ENCODE data around the gene ZBTB7B. TPM values are rescaled to one million over a fixed set of nuclear protein-coding genes. Genes with fewer than 3 reads are reported as not detected.
A peak's percentile ranks its signal among the peaks of the same experiment; 100 is the strongest.

ZBTB7B gene
- total and polyA plus RNA-seq, 9 of the 15 experiments (the other 6 are each of a cell fraction or from before 2014, with no cell fraction given), result 0.04 to 46.5 (median 15.2) TPM

GRCh38 chr1:155004352-155005075 lies 1.9 kb downstream of the ZBTB7B start (continued):
- TF ChIP-seq PHF20 (IDR thresholded peaks at IDR 0.05; ENCODE audit: partially characterized antibody) (no peak), FOXJ2 (tag; IDR thresholded peaks at IDR 0.05) (no peak), ARID1B (IDR thresholded peaks at IDR 0.05) (peak; percentile 64; the same call in 1 of the 2 replicates), ZNF584 (CRISPR knock-in tag; IDR thresholded peaks at IDR 0.05; ENCODE audit: low read depth) (no peak), SMARCE1 (IDR thresholded peaks at IDR 0.05) (peak; percentile 54; the same call in 1 of the 2 replicates), PTBP1 (IDR thresholded peaks at IDR 0.05; ENCODE audit: low read depth, low read length) (no peak)
- TF ChIP-seq, protein P1, sequence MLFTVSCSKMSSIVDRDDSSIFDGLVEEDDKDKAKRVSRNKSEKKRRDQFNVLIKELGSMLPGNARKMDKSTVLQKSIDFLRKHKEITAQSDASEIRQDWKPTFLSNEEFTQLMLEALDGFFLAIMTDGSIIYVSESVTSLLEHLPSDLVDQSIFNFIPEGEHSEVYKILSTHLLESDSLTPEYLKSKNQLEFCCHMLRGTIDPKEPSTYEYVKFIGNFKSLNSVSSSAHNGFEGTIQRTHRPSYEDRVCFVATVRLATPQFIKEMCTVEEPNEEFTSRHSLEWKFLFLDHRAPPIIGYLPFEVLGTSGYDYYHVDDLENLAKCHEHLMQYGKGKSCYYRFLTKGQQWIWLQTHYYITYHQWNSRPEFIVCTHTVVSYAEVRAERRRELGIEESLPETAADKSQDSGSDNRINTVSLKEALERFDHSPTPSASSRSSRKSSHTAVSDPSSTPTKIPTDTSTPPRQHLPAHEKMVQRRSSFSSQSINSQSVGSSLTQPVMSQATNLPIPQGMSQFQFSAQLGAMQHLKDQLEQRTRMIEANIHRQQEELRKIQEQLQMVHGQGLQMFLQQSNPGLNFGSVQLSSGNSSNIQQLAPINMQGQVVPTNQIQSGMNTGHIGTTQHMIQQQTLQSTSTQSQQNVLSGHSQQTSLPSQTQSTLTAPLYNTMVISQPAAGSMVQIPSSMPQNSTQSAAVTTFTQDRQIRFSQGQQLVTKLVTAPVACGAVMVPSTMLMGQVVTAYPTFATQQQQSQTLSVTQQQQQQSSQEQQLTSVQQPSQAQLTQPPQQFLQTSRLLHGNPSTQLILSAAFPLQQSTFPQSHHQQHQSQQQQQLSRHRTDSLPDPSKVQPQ (CRISPR knock-in tag; IDR thresholded peaks at IDR 0.05; ENCODE audit: borderline replicate concordance), result no peak
- TF ChIP-seq, protein P2, sequence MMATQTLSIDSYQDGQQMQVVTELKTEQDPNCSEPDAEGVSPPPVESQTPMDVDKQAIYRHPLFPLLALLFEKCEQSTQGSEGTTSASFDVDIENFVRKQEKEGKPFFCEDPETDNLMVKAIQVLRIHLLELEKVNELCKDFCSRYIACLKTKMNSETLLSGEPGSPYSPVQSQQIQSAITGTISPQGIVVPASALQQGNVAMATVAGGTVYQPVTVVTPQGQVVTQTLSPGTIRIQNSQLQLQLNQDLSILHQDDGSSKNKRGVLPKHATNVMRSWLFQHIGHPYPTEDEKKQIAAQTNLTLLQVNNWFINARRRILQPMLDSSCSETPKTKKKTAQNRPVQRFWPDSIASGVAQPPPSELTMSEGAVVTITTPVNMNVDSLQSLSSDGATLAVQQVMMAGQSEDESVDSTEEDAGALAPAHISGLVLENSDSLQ (IDR thresholded peaks at IDR 0.05), result peak; percentile 32; the same call in 1 of the 2 replicates
- TF ChIP-seq, protein P3, sequence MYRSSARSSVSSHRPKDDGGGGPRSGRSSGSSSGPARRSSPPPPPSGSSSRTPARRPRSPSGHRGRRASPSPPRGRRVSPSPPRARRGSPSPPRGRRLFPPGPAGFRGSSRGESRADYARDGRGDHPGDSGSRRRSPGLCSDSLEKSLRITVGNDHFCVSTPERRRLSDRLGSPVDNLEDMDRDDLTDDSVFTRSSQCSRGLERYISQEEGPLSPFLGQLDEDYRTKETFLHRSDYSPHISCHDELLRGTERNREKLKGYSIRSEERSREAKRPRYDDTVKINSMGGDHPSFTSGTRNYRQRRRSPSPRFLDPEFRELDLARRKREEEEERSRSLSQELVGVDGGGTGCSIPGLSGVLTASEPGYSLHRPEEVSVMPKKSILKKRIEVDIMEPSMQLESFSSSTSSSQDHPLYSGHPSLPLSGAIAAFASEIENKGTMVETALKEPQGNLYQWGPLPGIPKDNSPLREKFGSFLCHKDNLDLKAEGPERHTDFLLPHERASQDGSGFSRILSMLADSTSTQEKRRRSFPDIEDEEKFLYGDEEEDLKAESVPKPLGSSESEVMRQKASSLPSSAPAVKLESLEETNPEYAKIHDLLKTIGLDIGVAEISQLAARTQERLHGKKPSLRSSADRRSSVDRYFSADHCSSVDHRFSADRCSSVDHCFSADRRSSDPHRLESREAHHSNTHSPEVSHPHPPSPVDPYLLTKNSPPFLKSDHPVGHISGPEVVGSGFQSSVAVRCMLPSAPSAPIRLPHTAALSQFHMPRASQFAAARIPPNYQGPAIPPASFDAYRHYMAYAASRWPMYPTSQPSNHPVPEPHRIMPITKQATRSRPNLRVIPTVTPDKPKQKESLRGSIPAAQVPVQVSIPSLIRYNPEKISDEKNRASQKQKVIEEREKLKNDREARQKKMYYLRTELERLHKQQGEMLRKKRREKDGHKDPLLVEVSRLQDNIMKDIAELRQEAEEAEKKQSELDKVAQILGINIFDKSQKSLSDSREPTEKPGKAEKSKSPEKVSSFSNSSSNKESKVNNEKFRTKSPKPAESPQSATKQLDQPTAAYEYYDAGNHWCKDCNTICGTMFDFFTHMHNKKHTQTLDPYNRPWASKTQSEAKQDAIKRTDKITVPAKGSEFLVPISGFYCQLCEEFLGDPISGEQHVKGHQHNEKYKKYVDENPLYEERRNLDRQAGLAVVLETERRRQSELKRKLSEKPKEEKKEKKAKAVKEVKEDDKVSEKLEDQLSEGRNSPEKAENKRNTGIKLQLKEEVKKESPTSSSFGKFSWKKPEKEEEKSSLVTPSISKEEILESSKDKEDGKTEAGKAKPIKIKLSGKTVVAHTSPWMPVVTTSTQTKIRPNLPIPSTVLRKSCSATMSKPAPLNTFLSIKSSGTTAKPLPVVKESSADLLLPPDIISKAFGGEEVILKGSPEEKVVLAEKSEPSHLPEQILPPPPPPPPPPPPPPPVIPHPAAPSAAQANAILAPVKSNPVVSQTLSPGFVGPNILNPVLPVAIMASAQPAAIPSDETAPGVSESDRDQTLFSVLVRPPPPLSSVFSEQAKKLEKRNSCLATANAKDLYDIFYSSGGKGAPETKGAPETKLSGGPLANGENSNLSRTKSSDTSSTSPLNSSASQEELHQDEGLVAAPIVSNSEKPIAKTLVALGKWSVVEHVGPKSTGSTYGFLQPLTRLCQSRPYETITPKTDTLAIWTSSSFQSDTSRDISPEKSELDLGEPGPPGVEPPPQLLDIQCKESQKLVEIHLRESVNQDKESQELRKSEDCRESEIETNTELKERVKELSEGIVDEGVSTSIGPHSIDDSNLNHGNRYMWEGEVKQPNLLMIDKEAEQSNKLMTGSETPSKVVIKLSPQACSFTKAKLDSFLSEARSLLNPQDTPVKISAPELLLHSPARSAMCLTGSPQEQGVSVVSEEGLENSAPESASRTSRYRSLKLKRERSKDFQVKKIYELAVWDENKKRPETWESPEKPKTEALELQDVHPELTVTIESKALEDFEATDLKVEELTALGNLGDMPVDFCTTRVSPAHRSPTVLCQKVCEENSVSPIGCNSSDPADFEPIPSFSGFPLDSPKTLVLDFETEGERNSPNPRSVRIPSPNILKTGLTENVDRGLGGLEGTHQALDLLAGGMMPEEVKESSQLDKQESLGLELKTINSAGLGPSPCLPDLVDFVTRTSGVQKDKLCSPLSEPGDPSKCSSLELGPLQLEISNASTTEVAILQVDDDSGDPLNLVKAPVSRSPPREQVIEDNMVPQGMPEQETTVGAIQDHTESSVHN (IDR thresholded peaks at IDR 0.05; ENCODE audit: borderline replicate concordance in 1 of 2, low read depth in 1 of 2), result no peak
- TF ChIP-seq, protein P4, sequence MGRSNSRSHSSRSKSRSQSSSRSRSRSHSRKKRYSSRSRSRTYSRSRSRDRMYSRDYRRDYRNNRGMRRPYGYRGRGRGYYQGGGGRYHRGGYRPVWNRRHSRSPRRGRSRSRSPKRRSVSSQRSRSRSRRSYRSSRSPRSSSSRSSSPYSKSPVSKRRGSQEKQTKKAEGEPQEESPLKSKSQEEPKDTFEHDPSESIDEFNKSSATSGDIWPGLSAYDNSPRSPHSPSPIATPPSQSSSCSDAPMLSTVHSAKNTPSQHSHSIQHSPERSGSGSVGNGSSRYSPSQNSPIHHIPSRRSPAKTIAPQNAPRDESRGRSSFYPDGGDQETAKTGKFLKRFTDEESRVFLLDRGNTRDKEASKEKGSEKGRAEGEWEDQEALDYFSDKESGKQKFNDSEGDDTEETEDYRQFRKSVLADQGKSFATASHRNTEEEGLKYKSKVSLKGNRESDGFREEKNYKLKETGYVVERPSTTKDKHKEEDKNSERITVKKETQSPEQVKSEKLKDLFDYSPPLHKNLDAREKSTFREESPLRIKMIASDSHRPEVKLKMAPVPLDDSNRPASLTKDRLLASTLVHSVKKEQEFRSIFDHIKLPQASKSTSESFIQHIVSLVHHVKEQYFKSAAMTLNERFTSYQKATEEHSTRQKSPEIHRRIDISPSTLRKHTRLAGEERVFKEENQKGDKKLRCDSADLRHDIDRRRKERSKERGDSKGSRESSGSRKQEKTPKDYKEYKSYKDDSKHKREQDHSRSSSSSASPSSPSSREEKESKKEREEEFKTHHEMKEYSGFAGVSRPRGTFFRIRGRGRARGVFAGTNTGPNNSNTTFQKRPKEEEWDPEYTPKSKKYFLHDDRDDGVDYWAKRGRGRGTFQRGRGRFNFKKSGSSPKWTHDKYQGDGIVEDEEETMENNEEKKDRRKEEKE (IDR thresholded peaks at IDR 0.05; ENCODE audit: borderline replicate concordance in 1 of 2, control insufficient read depth in 1 of 2, low read depth in 2 of 2, low read length in 1 of 2), result no peak

Measured in K562 (cell line).